Measurements from ENCODE around the gene MBD4.

Gene MBD4

DNA sequence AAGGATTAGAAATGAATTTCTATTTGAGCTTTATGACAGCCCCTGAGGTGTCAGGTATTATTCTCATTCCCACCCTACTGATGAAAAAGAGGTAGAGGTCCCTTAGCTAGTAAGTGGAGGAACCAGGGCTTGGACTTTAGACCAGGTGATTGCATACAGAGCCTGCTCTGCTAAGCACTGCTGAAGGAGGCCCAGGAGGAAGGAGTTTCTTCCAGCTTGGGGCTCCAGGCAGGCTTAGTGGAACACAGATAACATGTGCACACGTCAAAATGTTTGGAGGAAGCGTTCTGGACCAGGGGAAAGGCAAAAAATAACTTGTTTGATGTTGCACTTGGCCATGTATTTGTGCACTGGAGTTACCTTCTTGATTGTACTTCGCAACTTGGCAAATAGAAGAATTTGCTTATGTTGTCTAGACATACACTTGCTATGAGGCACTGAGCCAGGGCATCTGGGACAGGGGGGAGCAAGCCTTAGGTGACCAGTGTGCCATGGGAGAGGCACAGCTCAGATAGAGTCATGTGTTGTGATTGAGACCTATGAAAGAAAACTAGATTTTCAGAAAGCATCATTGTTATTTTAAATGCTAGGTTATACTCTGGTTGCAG, 22.7 kb upstream of the MBD4 start:
- no peak for DNase-seq

DNA sequence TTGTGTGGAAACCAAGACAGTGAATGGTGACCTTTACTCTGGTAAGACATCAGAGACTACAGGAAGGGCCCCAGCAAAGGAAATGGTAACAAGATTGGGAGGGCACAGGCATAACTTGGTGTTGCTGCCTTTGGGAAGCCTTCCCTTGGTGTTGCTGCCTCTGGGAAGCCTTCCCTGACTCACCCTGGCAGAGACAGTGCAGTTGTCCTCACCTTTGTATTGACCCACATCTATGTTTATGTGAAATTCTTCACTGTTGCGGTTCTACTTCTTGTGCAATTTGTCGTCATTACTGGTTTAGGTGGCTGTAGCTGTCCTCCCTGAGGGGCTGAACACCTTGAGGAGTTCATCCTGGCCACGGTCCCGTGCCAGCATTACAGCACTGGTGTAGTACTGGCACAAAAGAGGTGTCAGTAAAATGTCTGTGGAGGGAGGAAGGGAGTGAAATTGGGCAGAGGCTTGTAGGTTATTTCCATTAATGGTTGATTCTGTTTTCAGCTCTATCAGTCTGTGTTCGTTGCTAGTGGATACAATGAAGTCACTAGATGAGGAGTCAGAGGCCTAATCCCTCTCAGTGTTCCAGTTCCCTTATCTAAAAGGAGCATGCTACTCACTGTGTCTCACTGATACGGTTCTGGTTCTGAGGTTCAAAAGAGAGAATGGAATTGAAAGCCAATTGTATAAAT, 21.9 kb upstream of the MBD4 start:
- no peak for DNase-seq

DNA sequence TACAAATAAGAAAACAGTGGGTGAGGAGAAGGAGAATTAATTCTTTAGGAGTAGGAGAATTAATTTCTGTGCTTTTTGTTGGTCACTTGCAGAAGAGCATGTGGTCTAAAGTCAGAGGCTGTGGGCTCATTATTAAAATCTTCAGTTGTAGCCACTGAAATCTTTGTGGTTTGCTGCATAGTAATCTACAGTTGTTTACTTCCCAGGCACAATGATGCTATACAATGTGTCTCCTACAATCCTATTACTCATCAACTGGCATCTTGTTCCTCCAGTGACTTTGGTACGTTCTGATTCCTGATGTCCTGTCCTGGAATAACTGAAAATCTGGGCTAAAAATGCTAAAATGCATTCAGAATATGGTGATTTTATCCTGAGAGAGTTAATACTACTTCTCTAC, 21.3 kb upstream of the MBD4 start:
- no peak for DNase-seq

DNA sequence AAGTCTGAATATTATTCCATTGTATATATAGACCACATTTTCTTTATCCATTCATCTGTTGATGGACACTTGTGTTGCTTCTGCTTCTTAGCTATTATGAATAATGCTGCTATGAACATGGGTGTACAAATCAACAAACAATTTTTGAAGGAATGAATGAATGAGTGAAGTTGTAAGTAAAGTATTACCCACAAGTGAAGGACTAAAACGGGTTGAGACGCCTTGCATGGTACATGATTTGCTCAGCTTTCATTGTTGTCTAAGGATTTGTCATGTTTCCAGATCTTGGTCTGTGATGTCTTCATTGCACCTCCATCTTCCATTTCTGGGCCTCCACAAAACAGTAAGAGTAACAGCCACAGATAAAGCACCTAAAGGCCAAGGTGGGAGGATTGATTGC, 20.8 kb upstream of the MBD4 start:
- no peak for DNase-seq

DNA sequence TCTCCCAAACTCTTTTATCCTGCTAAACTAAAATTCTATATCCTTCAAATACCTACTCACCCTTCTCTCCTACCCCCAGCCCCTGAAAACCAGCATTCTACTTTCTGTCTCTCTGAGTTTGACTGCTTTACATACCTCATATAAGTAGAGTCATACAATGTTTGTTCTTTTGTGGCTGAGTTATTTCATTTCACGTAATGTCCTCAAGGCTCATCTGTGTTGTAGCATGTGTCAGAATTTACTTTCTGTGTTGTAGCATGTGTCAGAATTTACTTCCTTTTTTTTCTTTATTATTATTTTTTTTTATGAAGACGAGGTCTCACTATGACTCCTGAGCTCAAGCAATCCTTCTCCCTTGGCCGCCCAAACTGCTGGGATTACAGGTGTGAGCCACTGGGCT, 20.4 kb upstream of the MBD4 start:
- no peak for DNase-seq

DNA sequence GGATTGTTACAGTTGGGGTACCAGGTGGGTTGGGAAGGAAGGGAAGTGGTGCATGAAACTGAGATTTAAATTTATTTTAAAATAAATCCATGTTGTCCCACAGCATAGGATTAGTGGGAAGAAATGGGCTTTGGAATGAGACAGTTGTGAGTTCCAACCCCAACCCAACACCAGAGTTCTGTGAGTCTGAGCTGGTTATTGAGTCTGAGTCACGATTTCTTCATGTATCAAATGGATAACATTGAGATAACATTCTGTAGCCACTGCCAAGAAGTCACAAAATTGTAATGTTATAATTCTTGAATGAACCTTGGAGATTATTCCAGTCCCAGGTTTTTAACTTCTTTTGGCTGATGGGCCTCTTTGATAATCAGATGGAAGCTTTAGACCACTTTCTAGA, 14.0 kb upstream of the MBD4 start:
- DNase-seq = no peak

DNA sequence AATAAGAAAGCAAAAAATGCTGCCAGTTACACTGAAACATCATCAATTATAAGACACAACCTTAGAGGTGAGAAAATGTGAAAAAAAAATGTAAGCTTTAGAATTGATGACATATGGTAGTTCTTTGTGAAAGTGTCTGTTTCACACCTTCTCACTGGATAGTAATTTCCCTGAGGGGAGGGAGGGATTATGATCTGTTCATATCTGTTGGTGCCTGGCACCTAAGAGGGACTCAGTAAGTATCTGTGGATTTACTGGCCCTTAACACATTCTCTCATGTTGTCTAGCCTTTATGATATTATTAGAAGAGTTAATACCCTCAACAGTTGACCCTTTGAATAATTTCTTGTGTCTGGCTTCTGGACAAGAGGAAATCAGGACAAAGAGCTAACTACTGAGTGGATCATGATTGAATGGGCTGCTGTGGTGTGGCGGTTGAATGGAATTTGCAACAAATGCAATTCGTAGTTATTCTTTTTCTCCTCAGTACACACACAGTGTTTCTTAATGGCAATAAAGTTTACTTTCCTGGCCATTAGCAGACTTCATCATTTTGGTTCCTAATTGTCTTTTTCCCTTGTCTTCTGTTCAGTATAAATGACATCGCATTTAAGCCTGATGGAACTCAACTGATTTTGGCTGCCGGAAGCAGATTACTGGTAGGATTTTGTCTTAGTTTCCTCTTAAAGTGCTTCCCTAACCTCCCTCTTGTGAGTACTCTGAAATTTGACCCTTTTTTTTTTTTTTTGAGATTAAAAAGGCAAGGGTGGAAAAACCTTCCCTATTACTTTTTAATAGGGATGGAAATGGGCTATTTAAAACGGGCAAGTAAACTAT, 9.7 kb upstream of the MBD4 start:
- no peak for DNase-seq

DNA sequence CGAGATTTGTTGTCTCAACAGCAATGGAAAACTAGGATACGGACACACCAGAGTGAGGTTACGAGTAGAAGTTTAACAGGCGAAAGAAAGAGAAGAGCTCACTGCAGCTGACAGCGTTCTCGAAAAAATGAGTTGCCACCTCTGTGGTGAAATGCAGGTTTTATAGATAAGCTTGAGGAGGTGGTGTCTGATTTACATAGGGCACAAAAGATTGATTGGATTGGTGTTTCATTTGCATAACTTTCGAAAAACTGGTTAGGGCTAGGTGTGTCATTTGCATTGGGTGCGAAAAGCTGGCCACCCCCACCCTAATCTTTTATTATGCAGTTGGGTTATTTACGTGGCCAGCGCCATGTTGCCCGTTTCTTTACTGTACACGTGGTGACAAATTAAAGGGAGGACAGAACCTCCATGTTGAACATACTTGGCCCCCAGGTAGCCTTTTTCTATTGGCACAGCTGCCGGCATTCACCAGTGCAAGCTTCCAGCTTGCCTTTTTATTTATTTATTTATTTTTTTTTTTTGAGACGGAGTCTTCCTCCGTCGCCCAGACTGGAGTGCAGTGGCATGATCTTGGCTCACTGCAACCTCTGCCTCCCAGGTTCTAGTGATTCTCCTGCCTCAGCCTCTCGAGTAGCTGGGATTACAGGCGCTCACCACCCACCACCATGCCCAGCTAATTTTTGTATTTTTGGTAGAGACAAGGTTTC, 8.6 kb upstream of the MBD4 start:
- DNase-seq = no peak

DNA sequence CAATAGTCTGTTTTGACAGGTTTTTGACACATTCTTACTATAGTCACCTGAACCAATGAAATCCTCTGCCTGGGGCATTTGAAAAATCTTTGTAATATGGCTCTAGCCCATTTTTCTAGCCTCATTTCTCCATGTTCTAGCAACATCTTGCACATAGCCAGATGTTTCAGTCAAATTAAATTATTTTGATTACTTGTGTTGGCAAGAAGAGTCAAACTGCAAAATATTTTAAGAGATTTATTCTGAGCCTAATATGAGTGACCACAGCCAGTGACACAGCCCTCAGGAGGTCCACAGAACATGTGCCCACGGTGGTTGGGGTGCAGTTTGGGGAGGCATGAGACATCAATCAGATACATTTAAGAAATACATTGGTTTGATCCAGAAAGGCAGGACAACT, 7.2 kb upstream of the MBD4 start:
- no peak for DNase-seq

DNA sequence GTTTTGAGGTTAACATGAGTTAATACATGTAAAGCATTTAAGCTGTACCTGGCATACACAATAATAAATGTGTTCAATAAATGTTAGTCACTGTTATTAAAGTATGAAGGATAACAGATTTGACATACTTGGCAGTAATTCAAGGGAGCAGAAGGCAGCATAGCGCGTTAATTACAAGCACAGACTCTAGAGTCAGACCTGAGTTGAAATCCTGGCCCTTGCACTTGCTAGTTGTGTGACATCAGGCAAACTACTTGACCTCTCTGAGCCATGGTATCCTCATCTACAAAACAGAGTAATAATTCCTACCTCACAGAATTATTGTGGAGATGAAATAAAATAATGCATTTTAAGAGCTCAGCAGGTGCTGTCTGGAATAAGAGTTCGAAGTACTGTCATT, 5.7 kb upstream of the MBD4 start:
- no peak for DNase-seq

DNA sequence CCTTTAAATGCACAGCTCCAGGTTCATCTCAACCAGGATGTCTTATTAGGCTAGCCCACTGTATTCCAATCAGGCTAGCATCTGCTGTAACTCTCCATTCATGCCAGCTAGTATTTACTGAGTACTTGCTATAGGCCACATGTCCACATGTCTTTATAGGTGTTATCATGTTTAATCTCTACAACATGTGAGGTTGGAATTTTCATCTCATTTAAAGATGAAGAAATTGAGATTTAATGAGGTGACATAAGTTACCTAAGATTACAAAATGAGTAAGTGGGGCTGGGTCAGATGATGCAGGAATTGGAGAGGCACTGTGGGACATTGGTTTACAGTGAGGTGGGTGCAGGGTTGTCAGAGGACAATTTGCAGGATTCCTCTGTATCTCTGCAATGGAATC, 3.2 kb upstream of the MBD4 start:
- no peak for DNase-seq

DNA sequence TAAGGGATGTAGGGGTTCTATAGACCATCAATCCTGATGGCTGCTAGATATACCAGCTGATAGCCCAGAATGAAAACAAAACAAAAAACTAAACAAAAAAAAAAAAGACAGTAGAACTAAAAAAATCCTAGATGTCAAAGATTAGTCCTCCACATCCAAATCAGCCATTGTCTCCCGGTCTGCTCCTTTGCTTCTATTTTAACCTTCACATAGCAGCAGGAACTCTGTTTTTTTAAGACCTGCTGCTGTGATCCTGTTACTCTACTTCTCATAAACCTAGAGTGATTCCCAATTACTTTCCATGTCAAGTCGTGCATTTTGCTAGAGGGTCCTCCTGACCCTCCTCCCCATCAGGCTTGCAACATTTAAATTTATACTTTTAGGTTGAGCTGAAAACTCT, 2.7 kb upstream of the MBD4 start:
- DNase-seq = no peak

DNA sequence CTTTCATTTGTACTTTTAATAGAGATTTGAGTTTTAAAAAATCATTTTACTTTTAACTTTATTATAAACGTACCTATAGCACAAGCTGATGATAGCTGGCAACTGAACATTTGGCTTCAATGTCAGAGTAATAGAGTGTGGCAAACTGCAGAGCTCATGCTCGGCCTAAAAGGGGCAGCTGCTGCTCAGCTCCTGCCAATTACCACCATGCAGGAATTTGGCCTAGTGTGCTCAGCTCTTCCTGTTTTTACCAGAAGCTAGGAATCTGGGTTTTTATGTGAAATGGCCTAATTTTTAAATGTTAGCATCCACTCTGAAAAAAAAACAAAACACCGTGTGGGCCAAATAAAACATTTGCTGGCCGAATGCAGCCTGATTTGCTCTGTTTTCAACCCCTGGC, 2.0 kb upstream of the MBD4 start:
- DNase-seq = no peak

DNA sequence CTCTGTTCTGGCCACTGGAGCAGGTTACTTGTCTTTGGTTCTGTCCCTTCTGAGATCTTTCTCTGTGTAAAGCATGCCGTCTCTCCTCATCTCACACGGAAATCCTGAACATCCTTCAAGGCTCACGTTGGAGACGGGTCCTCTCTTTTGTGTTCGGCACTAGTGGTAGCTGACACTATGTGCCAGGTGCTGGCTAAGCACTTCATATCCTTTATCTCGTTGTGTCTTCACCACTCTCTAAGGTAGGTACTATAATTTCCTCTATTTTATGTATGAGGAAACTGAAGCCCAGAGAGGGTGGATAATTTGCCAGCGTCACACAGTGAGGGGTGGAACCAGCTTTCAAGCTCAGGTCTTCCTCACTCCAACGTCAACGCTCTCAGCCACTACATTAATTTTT, 1.5 kb upstream of the MBD4 start:
- no peak for DNase-seq

DNA sequence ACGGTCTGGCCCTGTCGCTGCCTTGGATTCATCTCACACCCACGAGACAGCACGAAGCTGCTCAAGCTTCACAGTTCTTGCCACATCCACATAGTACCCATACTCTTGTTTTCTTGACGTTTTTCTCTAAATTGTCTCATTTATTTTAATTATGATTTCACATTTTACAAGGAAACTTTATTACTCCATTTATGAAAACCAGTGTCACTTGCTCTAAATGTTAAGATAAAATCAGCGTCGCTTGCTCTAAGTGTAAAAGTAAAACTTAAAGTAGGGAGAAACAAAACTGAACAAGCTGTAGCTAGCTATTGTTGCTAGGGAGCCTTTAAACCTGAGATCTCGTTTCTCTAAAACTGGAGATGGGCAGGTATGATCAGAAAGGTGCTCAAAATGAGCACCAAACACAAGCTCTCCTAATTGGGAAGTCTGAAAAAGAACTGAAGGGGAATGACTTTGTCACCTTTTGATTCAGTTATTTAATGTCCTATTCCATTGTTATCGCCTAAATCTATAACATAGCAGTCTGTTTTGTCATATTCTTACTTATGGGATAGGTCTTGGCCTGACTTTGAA, 956 bp upstream of the MBD4 start:
- DNase-seq = no peak

DNA sequence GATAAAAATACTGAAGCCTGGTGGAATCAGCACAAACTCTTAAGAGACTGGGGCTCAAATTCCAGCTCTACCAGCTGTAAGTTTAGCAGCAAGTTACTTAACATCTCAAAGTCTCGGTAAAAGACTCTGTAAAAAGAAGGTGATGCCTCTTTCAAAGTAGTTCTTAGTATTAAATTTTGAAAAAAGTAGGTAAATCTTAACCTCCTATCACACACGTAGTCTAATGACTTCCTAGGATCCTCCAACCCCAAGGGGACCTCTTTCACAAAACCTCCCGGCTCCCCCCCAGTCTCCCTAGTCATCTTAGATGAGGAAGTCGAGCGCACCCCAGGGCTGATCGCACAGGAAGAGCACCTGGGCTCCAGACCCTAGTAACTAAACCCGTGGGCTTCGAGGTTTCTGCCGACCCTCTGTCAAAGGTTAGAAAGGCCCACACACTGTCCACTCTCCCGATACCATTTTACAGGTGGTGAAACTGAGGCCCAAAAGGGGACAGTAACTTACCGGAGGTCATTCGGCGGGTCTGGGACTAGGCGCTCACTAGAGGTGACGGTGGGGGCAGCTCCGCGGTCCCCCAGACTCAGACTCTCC, 427 bp downstream of the MBD4 start:
- DNase-seq = no peak

DNA sequence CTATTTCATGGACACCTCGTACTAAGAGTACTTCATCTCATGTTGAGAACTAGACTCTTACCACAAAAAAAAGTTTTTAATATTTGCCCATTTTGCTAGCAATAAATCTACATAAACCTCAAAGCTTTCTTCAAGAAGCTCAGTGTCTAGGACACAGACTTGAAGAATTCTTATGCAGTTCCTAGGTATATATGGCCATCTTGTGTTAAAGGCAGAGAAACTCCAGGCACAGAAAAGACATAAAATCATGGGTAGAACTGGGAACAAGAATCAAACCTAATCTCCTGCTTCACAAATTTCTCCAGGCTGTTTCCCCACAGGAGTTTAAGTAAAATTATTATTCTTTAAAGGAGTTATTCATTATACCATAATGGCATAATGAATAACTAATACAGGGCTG, 4.4 kb downstream of the MBD4 start:
- no peak for DNase-seq

DNA sequence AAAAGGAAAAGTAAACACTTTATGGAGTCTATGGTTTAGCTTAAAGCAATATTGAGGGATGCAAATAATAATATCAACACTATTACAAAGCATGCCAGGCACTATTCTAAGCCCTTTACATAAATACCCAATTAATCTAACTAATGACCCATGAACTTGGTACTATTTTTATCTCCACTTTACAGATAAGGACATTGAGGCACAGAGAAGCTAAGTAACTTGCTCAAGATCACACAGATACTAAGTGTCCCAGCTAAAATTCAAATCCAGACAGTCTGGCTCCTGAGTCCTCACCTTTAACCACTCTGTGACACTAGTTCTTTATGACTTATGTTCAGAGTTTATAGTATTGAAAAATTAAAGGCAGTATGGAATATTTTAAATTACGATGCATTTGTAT, 5.6 kb downstream of the MBD4 start:
- no peak for DNase-seq

DNA sequence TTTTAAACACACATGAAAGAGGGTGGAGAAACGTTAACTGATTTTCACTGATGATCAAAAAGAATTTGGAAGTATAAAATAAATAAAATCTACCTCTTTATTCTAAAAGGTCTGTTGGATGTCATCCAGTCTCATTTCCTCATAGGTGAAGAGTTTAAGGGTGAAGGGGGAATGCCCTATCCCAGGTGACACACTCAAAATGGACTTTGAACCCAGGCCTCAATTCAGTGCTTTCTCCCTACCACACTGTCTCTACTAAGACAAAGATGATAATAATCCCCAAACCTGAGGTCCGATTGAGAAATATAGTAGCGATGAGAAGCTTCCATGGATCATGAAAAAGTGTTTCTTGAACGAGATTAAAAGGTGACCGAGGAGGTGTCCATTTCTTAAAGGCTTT, 6.2 kb downstream of the MBD4 start:
- no peak for DNase-seq

DNA sequence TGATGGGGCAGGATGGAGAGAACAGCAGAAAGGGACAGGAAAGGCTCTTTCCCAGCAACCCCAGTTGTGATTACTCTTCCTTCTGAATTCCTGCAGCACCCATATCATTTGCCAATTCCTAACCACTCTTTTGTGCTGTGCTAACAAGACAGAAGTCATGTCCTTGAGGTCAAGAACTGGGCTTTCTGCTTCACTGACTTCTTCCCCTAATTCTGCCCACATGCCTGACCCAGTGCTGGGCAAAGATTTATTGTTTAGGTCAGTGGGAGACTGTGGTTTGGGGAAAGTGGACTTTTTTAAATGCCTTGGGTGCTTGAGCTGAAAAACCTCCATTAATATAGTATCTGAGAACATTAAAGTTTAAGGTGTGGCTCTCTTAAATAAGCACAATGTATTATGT, 7.1 kb downstream of the MBD4 start:
- DNase-seq = no peak

DNA sequence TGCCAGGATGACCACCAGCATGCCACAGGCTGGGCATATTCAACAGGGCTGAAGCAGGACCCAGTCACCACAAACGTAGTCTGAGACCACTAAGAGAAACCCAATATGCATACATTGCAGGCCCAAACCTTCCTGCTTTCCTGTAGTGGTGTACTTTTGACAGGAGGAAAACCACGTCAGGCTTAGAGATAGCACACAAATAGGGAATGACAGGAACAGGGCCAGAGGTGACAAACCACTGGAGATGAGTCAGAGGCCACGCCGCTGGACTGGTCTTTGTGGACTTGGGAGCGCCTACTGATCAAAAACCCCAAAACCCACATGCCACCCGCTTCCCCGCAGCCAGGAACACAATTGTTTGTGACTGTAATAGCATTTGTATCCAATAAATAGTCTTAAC, 7.7 kb downstream of the MBD4 start:
- no peak for DNase-seq

DNA sequence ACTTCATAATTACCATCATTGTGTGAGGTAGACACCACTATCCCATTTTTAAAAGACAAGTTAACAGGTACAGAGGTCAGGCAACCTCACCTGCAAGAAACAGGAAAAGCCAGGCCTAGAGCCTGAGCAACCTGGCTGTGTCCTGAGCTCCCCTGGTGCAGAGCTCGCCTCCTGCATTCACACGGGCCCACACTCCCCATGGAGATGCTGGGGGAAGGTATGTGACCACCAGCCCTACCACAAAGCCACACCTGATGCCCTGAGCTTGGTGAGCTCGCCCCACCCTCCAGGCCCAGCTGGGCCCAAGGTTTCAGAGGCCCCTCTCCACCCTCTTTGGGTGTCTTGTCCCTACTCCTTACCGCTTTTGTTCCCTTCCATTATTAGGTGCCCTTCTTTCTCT, 10.1 kb downstream of the MBD4 start:
- no peak for DNase-seq

DNA sequence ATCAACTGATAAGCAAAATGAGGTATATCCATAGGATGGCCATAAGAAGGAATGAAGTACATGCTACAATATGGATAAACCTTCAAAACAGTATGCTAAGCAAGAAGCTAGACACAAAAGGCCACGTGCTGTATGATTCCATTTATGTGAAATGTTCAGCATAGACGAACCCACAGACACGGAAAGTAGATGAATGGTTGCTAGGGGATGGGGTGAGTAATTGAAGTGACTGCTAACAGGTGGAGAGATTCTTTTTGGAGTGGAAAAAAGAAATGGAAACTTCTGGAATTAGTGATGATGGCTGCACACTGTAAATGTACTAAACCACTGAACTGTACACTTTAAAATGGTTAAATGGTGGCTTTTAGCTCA, 10.7 kb downstream of the MBD4 start:
- DNase-seq = no peak

Measured in activated T-cell treated with anti-CD3 and anti-CD28 coated beads, Interleukin-2, amount 50 U/mL, for 1 hour (primary cell).